SK-N-SH (cell line): ENCODE results near the gene STAP2. TPM values are rescaled to one million over a fixed set of nuclear protein-coding genes. Genes with fewer than 3 reads are reported as not detected.
"Not testable (repeated sequence)": the region's sequence is repeated elsewhere in the genome, so short reads cannot be mapped to it uniquely, and the experiment has no call there.

Experiments
- CTCF ChIA-PET: fragments of 300-600, 350-600 bp; formaldehyde crosslinking; extraction: SDS; loops from one replicate; lab custom pipeline; 2021; lab: Yijun Ruan, JAX
- POLR2A ChIA-PET: fragments of 350-600 bp; sonication (Branson Sonifier 250); formaldehyde crosslinking; extraction: SDS; loops from one replicate; lab custom pipeline; 2020; ENCODE audit warnings: antibody characterized with exemption, inconsistent platforms; lab: Yijun Ruan, JAX
- DNase-seq: peaks from one replicate; pipeline ENCODE4 v3.0.0; 2012
- H2AFZ ChIP-seq: fragments of 200-600 bp; sonication (generic); 2 replicates; pipeline ENCODE4 v1.8.1; 2016; ENCODE audit warnings: antibody characterized with exemption, mild to moderate bottlenecking, low read depth
- H3F3A ChIP-seq: fragments of 200-600 bp; sonication (generic); replicated peaks from 2 replicates; pipeline ENCODE3; 2016; ENCODE audit warnings: antibody characterized with exemption, mild to moderate bottlenecking; ENCODE audit not compliant: insufficient read depth
- H3K27ac ChIP-seq, 2 experiments: fragments of 200-500 bp in 1 of 2; fragments of 200-600 bp in 1 of 2; sonication (Bioruptor generic) in 1 of 2; sonication (generic), shearing (Covaris generic) in 1 of 2; 2 replicates each; pipeline versions ENCODE4 v1.5.1 to v1.6.1; 2014 to 2016; ENCODE audit warnings: low read depth in 2 of 2, inconsistent platforms in 1 of 2, low read length in 1 of 2, mild to moderate bottlenecking in 1 of 2, mixed read lengths in 1 of 2
- H3K27me3 ChIP-seq: fragments of 200-600 bp; sonication (generic), shearing (Covaris generic); 2 replicates; pipeline ENCODE4 v1.6.1; 2016; ENCODE audit warnings: mixed run types; ENCODE audit not compliant: insufficient read depth
- H3K36me3 ChIP-seq, 2 experiments: fragments of 200-500 bp in 1 of 2; fragments of 200-600 bp in 1 of 2; sonication (Bioruptor generic) in 1 of 2; sonication (generic) in 1 of 2; replicated peaks in 1 of 2; 2 replicates each; pipeline versions ENCODE3 to v1.5.1; 2014 to 2016; ENCODE audit warnings: low read length in 1 of 2, mild to moderate bottlenecking in 1 of 2; ENCODE audit not compliant: insufficient read depth in 2 of 2, control insufficient read depth in 1 of 2
- H3K4me1 ChIP-seq, 2 experiments: fragments of 200-500 bp in 1 of 2; fragments of 200-600 bp in 1 of 2; sonication (Bioruptor generic) in 1 of 2; sonication (generic), shearing (Covaris generic) in 1 of 2; 2 replicates each; pipeline versions ENCODE4 v1.5.1 to v1.6.1; 2014 to 2016; ENCODE audit warnings: low read depth in 1 of 2, low read length in 1 of 2, mixed run types in 1 of 2; ENCODE audit not compliant: insufficient read depth in 2 of 2, control insufficient read depth in 1 of 2
- H3K4me2 ChIP-seq: fragments of 200-600 bp; sonication (generic), shearing (Covaris generic); 2 replicates; pipeline ENCODE4 v1.6.1; 2017; ENCODE audit warnings: mixed run types
- H3K4me3 ChIP-seq, 2 experiments: fragments of 200-500 bp in 1 of 2; fragments of 200-600 bp in 1 of 2; sonication (Bioruptor generic) in 1 of 2; sonication (generic), shearing (Covaris generic) in 1 of 2; 2 replicates each; pipeline versions ENCODE4 v1.5.1 to v1.8.1; 2014 to 2016; ENCODE audit warnings: low read depth in 2 of 2, inconsistent platforms in 1 of 2, low read length in 1 of 2, mild to moderate bottlenecking in 1 of 2, mixed read lengths in 1 of 2, moderate library complexity in 1 of 2
- H3K79me2 ChIP-seq: fragments of 200-600 bp; sonication (generic); 2 replicates; pipeline ENCODE4 v1.8.1; 2017; ENCODE audit warnings: mild to moderate bottlenecking; ENCODE audit not compliant: insufficient read depth
- H3K9ac ChIP-seq: fragments of 200-600 bp; sonication (generic); 2 replicates; pipeline ENCODE4 v1.6.1; 2017; ENCODE audit warnings: mixed run types
- H3K9me2 ChIP-seq: fragments of 200-600 bp; sonication (generic); 2 replicates; pipeline ENCODE4 v1.6.1; 2017; ENCODE audit warnings: mixed run types
- H3K9me3 ChIP-seq: fragments of 200-600 bp; sonication (generic); 2 replicates; pipeline ENCODE4 v1.6.1; 2017; ENCODE audit warnings: mixed run types, mild to moderate bottlenecking, moderate library complexity
- H4K20me1 ChIP-seq: fragments of 200-600 bp; sonication (generic); 2 replicates; pipeline ENCODE4 v1.6.1; 2017; ENCODE audit warnings: mild to moderate bottlenecking, mixed run types; ENCODE audit not compliant: insufficient read depth
- EZH2phosphoT487 ChIP-seq: fragments of 200-600 bp; sonication (generic); IDR thresholded peaks from 2 replicates; pipeline ENCODE4 v1.6.1; 2017; ENCODE audit warnings: low read depth, mixed run types, mild to moderate bottlenecking, antibody characterized with exemption, moderate library complexity, borderline replicate concordance
- FOSL2 ChIP-seq: IDR thresholded peaks from 2 replicates; pipeline ENCODE4 v1.4.0; 2012; ENCODE audit warnings: low read depth, mild to moderate bottlenecking, moderate library complexity, borderline replicate concordance
- GABPA ChIP-seq: IDR thresholded peaks from 2 replicates; pipeline ENCODE4 v1.4.0; 2012; ENCODE audit warnings: low read depth, mild to moderate bottlenecking
- NFIC ChIP-seq: IDR thresholded peaks from 2 replicates; pipeline ENCODE4 v1.4.0; 2012; ENCODE audit warnings: borderline replicate concordance
- POLR2AphosphoS5 ChIP-seq: IDR thresholded peaks from 2 replicates; pipeline ENCODE4 v1.6.1; 2012; ENCODE audit warnings: low read depth, low read length
- TAF1 ChIP-seq: IDR thresholded peaks from 2 replicates; pipeline ENCODE4 v1.6.1; 2012; ENCODE audit warnings: low read depth, mild to moderate bottlenecking, low read length, moderate library complexity, borderline replicate concordance
- TCF12 ChIP-seq: IDR thresholded peaks from 2 replicates; pipeline ENCODE4 v1.4.0; 2012
- YY1 ChIP-seq: IDR thresholded peaks from 2 replicates; pipeline ENCODE4 v1.4.0; 2012; ENCODE audit warnings: low read depth, mild to moderate bottlenecking
- WGBS: methylation state at CpG from one replicate; pipeline ENCODE4 v1.1.6; 2017; ENCODE audit warnings: low lambda C conversion rate; 5-methylcytosine and 5-hydroxymethylcytosine counted together
- polyA plus RNA-seq, 3 experiments: library from polyadenylated mRNA; depleted of rRNA; stranded (reverse); fragments of >200 nt; gene quantifications; 2 replicates each; pipeline ENCODE4 v1.2.3, GENCODE V29; 2012
- TF ChIP-seq, protein P1 (sequence below): IDR thresholded peaks from 2 replicates; pipeline ENCODE4 v1.4.0; 2012; ENCODE audit warnings: low read depth
- TF ChIP-seq, protein P2 (sequence below): IDR thresholded peaks from 2 replicates; pipeline ENCODE4 v1.6.1; 2012; ENCODE audit warnings: mild to moderate bottlenecking, low read depth, low read length, moderate library complexity
- TF ChIP-seq, protein P3 (sequence below): IDR thresholded peaks from 2 replicates; pipeline ENCODE4 v1.4.0; 2012; ENCODE audit warnings: low read depth, borderline replicate concordance
- TF ChIP-seq, protein P4 (sequence below): IDR thresholded peaks from 2 replicates; pipeline ENCODE4 v1.4.0; 2012; ENCODE audit warnings: low read depth, borderline replicate concordance
- TF ChIP-seq, protein P5 (sequence below): fragments of 150-350 bp; IDR thresholded peaks from 2 replicates; pipeline ENCODE4 v1.6.1; 2016; ENCODE audit warnings: mild to moderate bottlenecking, low read depth, low read length

The STAP2 gene
- polyA plus RNA-seq, 1 of the 3 experiments (the other 2 are of a cell fraction) = 7.6 TPM

DNA sequence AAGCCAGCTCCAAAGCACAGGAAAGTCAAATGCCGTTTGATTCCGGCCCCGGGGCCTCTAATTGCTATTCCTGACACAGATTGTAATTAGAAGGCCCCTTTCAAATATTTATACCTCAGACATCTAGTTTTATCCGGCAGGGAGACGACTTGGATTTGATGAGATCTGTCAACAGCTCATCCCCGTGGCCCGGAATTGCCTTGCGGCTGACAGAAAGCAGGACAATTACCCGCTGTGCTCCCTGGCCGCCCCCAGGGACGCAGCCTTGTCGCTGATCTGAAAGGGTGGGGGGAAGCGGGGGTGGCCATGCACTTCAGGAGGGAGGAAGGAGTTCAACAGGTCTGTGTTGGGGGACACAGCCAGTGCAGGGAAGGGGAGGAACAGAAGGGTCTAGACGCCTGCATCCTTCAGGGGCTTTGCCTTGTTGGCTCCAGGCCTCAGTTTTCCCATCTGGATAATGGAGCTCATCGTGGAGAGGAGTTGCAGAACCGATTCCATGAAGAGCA, 61.4 kb downstream of the STAP2 start (continued):
- TF ChIP-seq, protein P1, sequence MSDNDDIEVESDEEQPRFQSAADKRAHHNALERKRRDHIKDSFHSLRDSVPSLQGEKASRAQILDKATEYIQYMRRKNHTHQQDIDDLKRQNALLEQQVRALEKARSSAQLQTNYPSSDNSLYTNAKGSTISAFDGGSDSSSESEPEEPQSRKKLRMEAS = no peak
- TF ChIP-seq, protein P2, sequence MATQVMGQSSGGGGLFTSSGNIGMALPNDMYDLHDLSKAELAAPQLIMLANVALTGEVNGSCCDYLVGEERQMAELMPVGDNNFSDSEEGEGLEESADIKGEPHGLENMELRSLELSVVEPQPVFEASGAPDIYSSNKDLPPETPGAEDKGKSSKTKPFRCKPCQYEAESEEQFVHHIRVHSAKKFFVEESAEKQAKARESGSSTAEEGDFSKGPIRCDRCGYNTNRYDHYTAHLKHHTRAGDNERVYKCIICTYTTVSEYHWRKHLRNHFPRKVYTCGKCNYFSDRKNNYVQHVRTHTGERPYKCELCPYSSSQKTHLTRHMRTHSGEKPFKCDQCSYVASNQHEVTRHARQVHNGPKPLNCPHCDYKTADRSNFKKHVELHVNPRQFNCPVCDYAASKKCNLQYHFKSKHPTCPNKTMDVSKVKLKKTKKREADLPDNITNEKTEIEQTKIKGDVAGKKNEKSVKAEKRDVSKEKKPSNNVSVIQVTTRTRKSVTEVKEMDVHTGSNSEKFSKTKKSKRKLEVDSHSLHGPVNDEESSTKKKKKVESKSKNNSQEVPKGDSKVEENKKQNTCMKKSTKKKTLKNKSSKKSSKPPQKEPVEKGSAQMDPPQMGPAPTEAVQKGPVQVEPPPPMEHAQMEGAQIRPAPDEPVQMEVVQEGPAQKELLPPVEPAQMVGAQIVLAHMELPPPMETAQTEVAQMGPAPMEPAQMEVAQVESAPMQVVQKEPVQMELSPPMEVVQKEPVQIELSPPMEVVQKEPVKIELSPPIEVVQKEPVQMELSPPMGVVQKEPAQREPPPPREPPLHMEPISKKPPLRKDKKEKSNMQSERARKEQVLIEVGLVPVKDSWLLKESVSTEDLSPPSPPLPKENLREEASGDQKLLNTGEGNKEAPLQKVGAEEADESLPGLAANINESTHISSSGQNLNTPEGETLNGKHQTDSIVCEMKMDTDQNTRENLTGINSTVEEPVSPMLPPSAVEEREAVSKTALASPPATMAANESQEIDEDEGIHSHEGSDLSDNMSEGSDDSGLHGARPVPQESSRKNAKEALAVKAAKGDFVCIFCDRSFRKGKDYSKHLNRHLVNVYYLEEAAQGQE = no peak
- TF ChIP-seq EZH2phosphoT487 (no peak), TCF12 (peak; percentile 52), NFIC (no peak), YY1 (no peak), TAF1 (no peak), POLR2AphosphoS5 (no peak), GABPA (no peak), FOSL2 (no peak)
- TF ChIP-seq, protein P3, sequence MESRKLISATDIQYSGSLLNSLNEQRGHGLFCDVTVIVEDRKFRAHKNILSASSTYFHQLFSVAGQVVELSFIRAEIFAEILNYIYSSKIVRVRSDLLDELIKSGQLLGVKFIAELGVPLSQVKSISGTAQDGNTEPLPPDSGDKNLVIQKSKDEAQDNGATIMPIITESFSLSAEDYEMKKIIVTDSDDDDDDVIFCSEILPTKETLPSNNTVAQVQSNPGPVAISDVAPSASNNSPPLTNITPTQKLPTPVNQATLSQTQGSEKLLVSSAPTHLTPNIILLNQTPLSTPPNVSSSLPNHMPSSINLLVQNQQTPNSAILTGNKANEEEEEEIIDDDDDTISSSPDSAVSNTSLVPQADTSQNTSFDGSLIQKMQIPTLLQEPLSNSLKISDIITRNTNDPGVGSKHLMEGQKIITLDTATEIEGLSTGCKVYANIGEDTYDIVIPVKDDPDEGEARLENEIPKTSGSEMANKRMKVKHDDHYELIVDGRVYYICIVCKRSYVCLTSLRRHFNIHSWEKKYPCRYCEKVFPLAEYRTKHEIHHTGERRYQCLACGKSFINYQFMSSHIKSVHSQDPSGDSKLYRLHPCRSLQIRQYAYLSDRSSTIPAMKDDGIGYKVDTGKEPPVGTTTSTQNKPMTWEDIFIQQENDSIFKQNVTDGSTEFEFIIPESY = no peak
- TF ChIP-seq, protein P4, sequence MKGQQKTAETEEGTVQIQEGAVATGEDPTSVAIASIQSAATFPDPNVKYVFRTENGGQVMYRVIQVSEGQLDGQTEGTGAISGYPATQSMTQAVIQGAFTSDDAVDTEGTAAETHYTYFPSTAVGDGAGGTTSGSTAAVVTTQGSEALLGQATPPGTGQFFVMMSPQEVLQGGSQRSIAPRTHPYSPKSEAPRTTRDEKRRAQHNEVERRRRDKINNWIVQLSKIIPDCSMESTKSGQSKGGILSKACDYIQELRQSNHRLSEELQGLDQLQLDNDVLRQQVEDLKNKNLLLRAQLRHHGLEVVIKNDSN = no peak
- TF ChIP-seq, protein P5, sequence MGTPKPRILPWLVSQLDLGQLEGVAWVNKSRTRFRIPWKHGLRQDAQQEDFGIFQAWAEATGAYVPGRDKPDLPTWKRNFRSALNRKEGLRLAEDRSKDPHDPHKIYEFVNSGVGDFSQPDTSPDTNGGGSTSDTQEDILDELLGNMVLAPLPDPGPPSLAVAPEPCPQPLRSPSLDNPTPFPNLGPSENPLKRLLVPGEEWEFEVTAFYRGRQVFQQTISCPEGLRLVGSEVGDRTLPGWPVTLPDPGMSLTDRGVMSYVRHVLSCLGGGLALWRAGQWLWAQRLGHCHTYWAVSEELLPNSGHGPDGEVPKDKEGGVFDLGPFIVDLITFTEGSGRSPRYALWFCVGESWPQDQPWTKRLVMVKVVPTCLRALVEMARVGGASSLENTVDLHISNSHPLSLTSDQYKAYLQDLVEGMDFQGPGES = no peak

DNA sequence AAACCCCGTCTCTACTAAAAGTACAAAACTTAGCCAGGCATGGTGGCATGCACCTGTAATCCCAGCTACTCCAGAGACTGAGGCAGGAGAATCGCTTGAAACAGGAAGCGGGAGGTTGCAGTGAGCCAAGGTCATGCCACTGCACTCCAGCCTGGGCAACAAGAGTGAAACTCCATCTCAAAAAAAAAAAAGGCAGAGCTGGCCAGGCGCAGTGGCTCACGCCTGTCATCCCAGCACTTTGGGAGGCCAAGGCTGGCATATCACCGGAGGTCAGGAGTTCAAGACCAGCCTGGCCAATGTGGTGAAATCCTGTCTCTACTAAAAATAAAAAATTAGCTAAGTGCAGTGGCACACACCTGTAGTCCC, 64.3 kb downstream of the STAP2 start:
- WGBS = 93% methylated on average over 6 of the region's 6 CpGs
- POLR2A ChIA-PET = not testable (repeated sequence)

More for the DNA sequence above, 64.3 kb downstream of the STAP2 start:
- H3K27ac ChIP-seq, H3K9me3 ChIP-seq, H3K79me2 ChIP-seq, H3K27me3 ChIP-seq, H3K9me2 ChIP-seq, H4K20me1 ChIP-seq, H2AFZ ChIP-seq, H3K36me3 ChIP-seq, H3F3A ChIP-seq, DNase-seq, H3K4me3 ChIP-seq, H3K4me2 ChIP-seq, H3K9ac ChIP-seq: not testable (repeated sequence)
- CTCF ChIA-PET = interaction anchor here (0.9 to 5.6 kb wide), 2 partner anchors 19 to 79 kb away, joined by 3 to 36 read pairs; no protein-coding TSS in a partner anchor
- peaks cover 0 to 19% of the 10 kb centered on the region in 2 experiments; a peak in 1 of 4 replicates for H3K4me1 ChIP-seq

Other genes starting within 250 kb of the STAP2 start
- 67.2 and 114 TPM in 2 replicates for gene MAP2K2, start 214.7 kb downstream of the STAP2 start, polyA plus RNA-seq (2012; rRNA removed)
- 0.05 TPM in 1 of 2 replicates, not detected in the other for gene CREB3L3, start 185.2 kb downstream of the STAP2 start, polyA plus RNA-seq (2012; rRNA removed)
- 37.2 and 41.0 TPM in 2 replicates for gene SIRT6, start 156.3 kb downstream of the STAP2 start, polyA plus RNA-seq (2012; rRNA removed)
- gene ANKRD24, start 156.1 kb downstream of the STAP2 start, polyA plus RNA-seq (2012; rRNA removed) = 0.87 and 1.1 TPM in 2 replicates
- 3.6 and 3.7 TPM in 2 replicates for gene EBI3, start 109.3 kb downstream of the STAP2 start, polyA plus RNA-seq (2012; rRNA removed)
- gene YJU2, start 91.7 kb downstream of the STAP2 start, polyA plus RNA-seq (2012; rRNA removed) = 25.3 and 29.0 TPM in 2 replicates
- gene SHD, start 59.6 kb downstream of the STAP2 start, polyA plus RNA-seq (2012; rRNA removed) = 3.1 and 6.9 TPM in 2 replicates
- gene TMIGD2, start 36.4 kb downstream of the STAP2 start, polyA plus RNA-seq (2012; rRNA removed) = 0.06 TPM in 1 of 2 replicates, not detected in the other
- gene FSD1, start 34.2 kb downstream of the STAP2 start, polyA plus RNA-seq (2012; rRNA removed) = 46.7 and 49.0 TPM in 2 replicates
- gene MPND, start 4.7 kb upstream of the STAP2 start, polyA plus RNA-seq (2012; rRNA removed) = 18.7 and 21.3 TPM in 2 replicates
- gene SH3GL1, start 61.7 kb upstream of the STAP2 start, polyA plus RNA-seq (2012; rRNA removed) = 62.5 and 82.8 TPM in 2 replicates
- 13.2 and 18.0 TPM in 2 replicates for gene CHAF1A, start 63.8 kb upstream of the STAP2 start, polyA plus RNA-seq (2012; rRNA removed)
- 100 and 110 TPM in 2 replicates for gene UBXN6, start 119.0 kb upstream of the STAP2 start, polyA plus RNA-seq (2012; rRNA removed)
- gene HDGFL2, start 133.5 kb upstream of the STAP2 start, polyA plus RNA-seq (2012; rRNA removed) = 63.0 and 77.8 TPM in 2 replicates
- 0.07 and 0.10 TPM in 2 replicates for gene PLIN4, start 179.7 kb upstream of the STAP2 start, polyA plus RNA-seq (2012; rRNA removed)
- 0.59 and 0.68 TPM in 2 replicates for gene PLIN5, start 196.4 kb upstream of the STAP2 start, polyA plus RNA-seq (2012; rRNA removed)
- gene LRG1, start 201.2 kb upstream of the STAP2 start, polyA plus RNA-seq (2012; rRNA removed) = 0.12 and 0.23 TPM in 2 replicates
- gene SEMA6B, start 220.9 kb upstream of the STAP2 start, polyA plus RNA-seq (2012; rRNA removed) = 2.0 and 3.7 TPM in 2 replicates